HEK293T (cell line): ENCODE measurements around the gene CA7.

ENCODE experiments used
- BHLHE40 ChIP-seq: fragments of 450-650 bp; IDR thresholded peaks from 2 replicates; pipeline ENCODE4 v1.6.1; 2016; ENCODE audit warnings: mild to moderate bottlenecking, moderate library complexity, borderline replicate concordance
- NFRKB ChIP-seq: fragments of 450-650 bp; IDR thresholded peaks from 2 replicates; pipeline ENCODE4 v1.6.1; 2016; ENCODE audit warnings: mild to moderate bottlenecking, moderate library complexity
- SP1 ChIP-seq: fragments of 450-650 bp; IDR thresholded peaks from 2 replicates; pipeline ENCODE4 v1.6.1; 2017
- SUZ12 ChIP-seq: fragments of 450-650 bp; IDR thresholded peaks from 2 replicates; pipeline ENCODE4 v1.6.1; 2016; ENCODE audit warnings: mild to moderate bottlenecking
- TARDBP ChIP-seq: fragments of 450-650 bp; IDR thresholded peaks from 2 replicates; pipeline ENCODE4 v1.6.1; 2016
- ZNF384 ChIP-seq: fragments of 450-650 bp; IDR thresholded peaks from 2 replicates; pipeline ENCODE4 v1.6.1; 2016

DNA sequence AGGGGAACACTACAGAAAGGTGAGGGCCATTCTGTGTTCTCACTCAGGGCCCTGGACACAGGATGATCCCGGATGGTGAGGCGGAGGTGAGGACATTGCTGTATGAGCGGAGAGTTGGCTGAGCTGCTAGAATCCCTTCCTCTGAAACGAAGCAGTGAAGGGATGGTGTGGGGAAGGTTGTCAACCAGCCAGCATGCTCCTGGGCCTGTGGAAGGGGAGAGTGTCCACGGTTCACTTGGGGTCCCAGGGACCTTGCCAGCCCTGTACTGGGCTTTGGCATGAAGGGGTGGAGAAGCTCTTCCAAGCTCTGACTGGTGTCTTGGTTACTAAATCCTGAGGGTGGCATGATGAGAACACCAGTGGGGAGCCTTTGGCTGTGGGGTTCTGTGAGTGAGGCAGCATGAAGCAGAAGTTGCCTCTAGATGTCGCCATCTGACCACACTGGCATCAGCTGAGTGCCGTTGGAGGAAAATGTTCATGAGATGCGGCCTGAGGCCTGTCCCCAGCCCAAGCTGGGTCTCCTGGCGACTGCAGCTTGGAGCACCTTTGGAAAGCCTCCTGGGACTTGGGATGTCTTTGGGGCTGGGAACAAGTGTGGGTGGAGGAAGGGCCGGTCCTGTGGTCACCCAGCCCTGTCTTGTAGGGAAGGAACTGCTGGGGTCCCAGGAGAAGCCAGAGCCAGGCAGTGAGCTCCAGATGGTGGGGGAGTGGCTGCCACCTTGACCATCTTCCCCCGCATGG lies 50.9 kb downstream of the CA7 start:
- TF ChIP-seq NFRKB (no peak), ZNF384 (no peak), BHLHE40 (no peak), SP1 (no peak), TARDBP (no peak), SUZ12 (no peak)
